ENCODE measurements around the gene CPLX1. TPM values are rescaled to one million over a fixed set of nuclear protein-coding genes. Genes with fewer than 3 reads are reported as not detected.

The CPLX1 gene
- total and polyA plus RNA-seq, 12 donors = 1.7 to 25.3 (median 7.5) TPM

- no peak overlapping the region for H3K4me3 ChIP-seq
- intact Hi-C loops (cut with DNase I) = no loop called here
- peak; percentile 63 to 91 (median 81) for DNase-seq
- H3K36me3 ChIP-seq (replicated peaks in 1 of 2) = peaks cover 0 to 64% of the 10 kb centered on the region in 2 donors
- peaks cover 11 to 38% of the 10 kb centered on the region in 2 donors for H3K4me1 ChIP-seq (replicated peaks in 1 of 2)
- H3K27ac ChIP-seq = peak overlapping the region; percentile 1 to 89 (median 83)
- WGBS, 4 donors = 42 to 60% (median 49%) methylated on average over 7 of the region's 7 CpGs
- TF ChIP-seq POLR2A (IDR thresholded peaks at IDR 0.05) (no peak), CTCF (IDR thresholded peaks at IDR 0.05) (no peak)
- H3K27me3 ChIP-seq = no peaks in the 10 kb centered on the region
- H3K9me3 ChIP-seq (replicated peaks in 1 of 3) = no peaks in the 10 kb centered on the region
Measured at GRCh38 chr4:766152-766515, 59.8 kb downstream of the CPLX1 start.

- intact Hi-C loops (cut with DNase I) = no loop called here
- Histone ChIP-seq H3K4me1 (replicated peaks in 1 of 2) (peaks cover 11 to 29% of the 10 kb centered on the region in 2 donors), H3K4me3 (no peak overlapping the region), H3K27me3 (no peaks in the 10 kb centered on the region), H3K36me3 (replicated peaks in 1 of 2) (peaks cover 0 to 67% of the 10 kb centered on the region in 2 donors), H3K9me3 (replicated peaks in 1 of 3) (no peaks in the 10 kb centered on the region), H3K27ac (peak overlapping the region in 3 of 5 donors; percentile 83 to 89 (median 87))
- peak in 1 of 7 donors; percentile 24 for DNase-seq
- TF ChIP-seq CTCF (IDR thresholded peaks at IDR 0.05) (no peak), POLR2A (IDR thresholded peaks at IDR 0.05) (no peak)
- 82 to 93% (median 85%) methylated on average over 5 to 16 of the region's 16 CpGs for WGBS, 4 donors
Measured at GRCh38 chr4:764405-765169, 61.3 kb downstream of the CPLX1 start.

GRCh38 chr4:763922-764321 is 62.0 kb downstream of the CPLX1 start:
- intact Hi-C loops (cut with DNase I) = no loop called here
- no peak overlapping the region for H3K4me3 ChIP-seq
- no peaks in the 10 kb centered on the region for H3K27me3 ChIP-seq
- DNase-seq = peak in 1 of 7 donors; percentile 24
- H3K36me3 ChIP-seq (replicated peaks in 1 of 2) = peaks cover 0 to 61% of the 10 kb centered on the region in 2 donors
- TF ChIP-seq POLR2A (IDR thresholded peaks at IDR 0.05) (no peak), CTCF (IDR thresholded peaks at IDR 0.05) (no peak)
- 78 to 99% (median 93%) methylated on average over 6 to 11 of the region's 11 CpGs for WGBS, 4 donors
- H3K27ac ChIP-seq = no peak overlapping the region
- H3K9me3 ChIP-seq (replicated peaks in 1 of 3) = no peaks in the 10 kb centered on the region
- peaks cover 11 to 28% of the 10 kb centered on the region in 2 donors for H3K4me1 ChIP-seq (replicated peaks in 1 of 2)

- intact Hi-C loops (cut with DNase I) = no loop called here
- TF ChIP-seq POLR2A (IDR thresholded peaks at IDR 0.05) (no peak), CTCF (IDR thresholded peaks at IDR 0.05) (no peak)
- Histone ChIP-seq H3K4me3 (no peak overlapping the region), H3K27ac (peak overlapping the region in 1 of 5 donors; percentile 55), H3K9me3 (replicated peaks in 1 of 3) (no peaks in the 10 kb centered on the region), H3K36me3 (replicated peaks in 1 of 2) (peaks cover 0 to 61% of the 10 kb centered on the region in 2 donors), H3K4me1 (replicated peaks in 1 of 2) (peaks cover 11 to 28% of the 10 kb centered on the region in 2 donors), H3K27me3 (no peaks in the 10 kb centered on the region)
- 87 to 92% (median 91%) methylated on average over 19 to 23 of the region's 23 CpGs for WGBS, 4 donors
- peak in 1 of 7 donors; percentile 24 for DNase-seq
Measured at GRCh38 chr4:763191-763810, 62.6 kb downstream of the CPLX1 start.

All from adrenal gland (tissue), 12 donors.